ENCODE measurements around the gene EML2.

GRCh38 chr19:45601115-45601514 lies 38.1 kb downstream of the EML2 start:
- no peak for TF ChIP-seq CTCF (IDR thresholded peaks at IDR 0.05)
- TF ChIP-seq POLR2A (IDR thresholded peaks at IDR 0.05) = no peak
- TF ChIP-seq POLR2AphosphoS5 (IDR thresholded peaks at IDR 0.05) = no peak
